Measurements from ENCODE around the gene LDB3. TPM values are rescaled to one million over a fixed set of nuclear protein-coding genes. Genes with fewer than 3 reads are reported as not detected.

Gene LDB3
- total RNA-seq, 3 donors from 2014 or later (not counting 1 experiment from before 2014, with no cell fraction given) = 0.11 to 0.12 TPM; not detected in 1

GRCh38 chr10:86650151-86650550, 18.2 kb upstream of the LDB3 start:
- ATAC-seq (no peak), DNase-seq (no peak)
- Histone ChIP-seq H3K4me1 (ENCODE audit: control insufficient read depth, insufficient read depth, low read length) (no peaks in the 10 kb centered on the region), H3K36me3 (ENCODE audit: control insufficient read depth, insufficient read depth, low read length) (no peaks in the 10 kb centered on the region), H3K9me3 (ENCODE audit: control insufficient read depth, insufficient read depth, low read length) (no peaks in the 10 kb centered on the region), H3K27me3 (ENCODE audit: control insufficient read depth, insufficient read depth, low read length) (no peaks in the 10 kb centered on the region), H3K27ac (ENCODE audit: low read length) (no peak overlapping the region), H3K4me3 (ENCODE audit: low read length) (no peak overlapping the region)
- TF ChIP-seq CTCF (IDR thresholded peaks at IDR 0.05) = no peak
- H3K4me3 Mint-ChIP-seq = no peak overlapping the region
- H3K9me3 Mint-ChIP-seq = no peaks in the 10 kb centered on the region
- H3K27ac Mint-ChIP-seq = no peak overlapping the region
- intact Hi-C loops (cut with micrococcal nuclease) = no loop called here
- 87% methylated on average over 8 of the region's 8 CpGs for WGBS (ENCODE audit: insufficient coverage)
- no peaks in the 10 kb centered on the region for H3K36me3 Mint-ChIP-seq
- H3K27me3 Mint-ChIP-seq (ENCODE audit: low read depth in 2 of 2) = no peaks in the 10 kb centered on the region
- no peaks in the 10 kb centered on the region for H3K4me1 Mint-ChIP-seq

DNA sequence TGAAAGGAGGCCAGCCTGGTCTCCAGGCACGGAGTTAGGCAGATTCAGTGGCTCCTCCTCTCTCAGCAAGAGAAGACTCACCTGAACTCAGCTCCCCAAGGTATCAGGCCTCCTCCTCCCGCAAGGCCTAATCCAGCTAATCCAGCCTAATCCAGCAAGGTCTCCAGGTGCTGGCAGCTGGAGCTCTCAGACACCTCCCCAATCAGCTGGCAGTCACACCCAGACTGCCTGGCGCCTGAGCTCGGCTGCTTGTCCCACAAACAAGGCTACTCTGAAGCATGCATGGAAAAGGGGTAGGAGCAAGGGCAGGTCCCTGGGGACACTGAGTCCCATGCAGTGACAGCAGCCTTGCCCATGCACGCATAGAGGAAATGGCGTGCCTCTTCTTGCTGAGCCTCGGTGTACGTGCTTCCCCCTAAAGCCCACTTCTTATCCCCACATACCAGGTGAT, 17.3 kb upstream of the LDB3 start:
- H3K4me1 Mint-ChIP-seq = no peaks in the 10 kb centered on the region
- Histone ChIP-seq H3K27ac (ENCODE audit: low read length) (no peak overlapping the region), H3K4me1 (ENCODE audit: control insufficient read depth, insufficient read depth, low read length) (no peaks in the 10 kb centered on the region), H3K36me3 (ENCODE audit: control insufficient read depth, insufficient read depth, low read length) (no peaks in the 10 kb centered on the region), H3K4me3 (ENCODE audit: low read length) (no peak overlapping the region), H3K9me3 (ENCODE audit: control insufficient read depth, insufficient read depth, low read length) (no peaks in the 10 kb centered on the region), H3K27me3 (ENCODE audit: control insufficient read depth, insufficient read depth, low read length) (no peaks in the 10 kb centered on the region)
- intact Hi-C loops (cut with micrococcal nuclease) = no loop called here
- no peaks in the 10 kb centered on the region for H3K27me3 Mint-ChIP-seq (ENCODE audit: low read depth in 2 of 2)
- DNase-seq (peak in 1 of 2 donors; percentile 4), ATAC-seq (no peak)
- no peak overlapping the region for H3K4me3 Mint-ChIP-seq
- no peaks in the 10 kb centered on the region for H3K9me3 Mint-ChIP-seq
- TF ChIP-seq CTCF (IDR thresholded peaks at IDR 0.05) = no peak
- 91% methylated on average over 8 of the region's 8 CpGs for WGBS (ENCODE audit: insufficient coverage)
- no peaks in the 10 kb centered on the region for H3K36me3 Mint-ChIP-seq
- no peak overlapping the region for H3K27ac Mint-ChIP-seq

- intact Hi-C loops (cut with micrococcal nuclease) = no loop called here
- no peaks in the 10 kb centered on the region for H3K27me3 Mint-ChIP-seq (ENCODE audit: low read depth in 2 of 2)
- TF ChIP-seq CTCF (IDR thresholded peaks at IDR 0.05) = no peak
- H3K4me3 ChIP-seq (ENCODE audit: low read length) = no peak overlapping the region
- WGBS (ENCODE audit: insufficient coverage) = 90% methylated on average over 16 of the region's 16 CpGs
- H3K9me3 Mint-ChIP-seq = no peaks in the 10 kb centered on the region
- H3K27ac ChIP-seq (ENCODE audit: low read length) = no peak overlapping the region
- no peaks in the 10 kb centered on the region for H3K36me3 Mint-ChIP-seq
- H3K9me3 ChIP-seq (ENCODE audit: control insufficient read depth, insufficient read depth, low read length) = no peaks in the 10 kb centered on the region
- H3K36me3 ChIP-seq (ENCODE audit: control insufficient read depth, insufficient read depth, low read length) = no peaks in the 10 kb centered on the region
- DNase-seq = no peak
- no peak for ATAC-seq
- H3K4me1 Mint-ChIP-seq = no peaks in the 10 kb centered on the region
- no peaks in the 10 kb centered on the region for H3K4me1 ChIP-seq (ENCODE audit: control insufficient read depth, insufficient read depth, low read length)
- H3K27me3 ChIP-seq (ENCODE audit: control insufficient read depth, insufficient read depth, low read length) = no peaks in the 10 kb centered on the region
- H3K4me3 Mint-ChIP-seq = no peak overlapping the region
- H3K27ac Mint-ChIP-seq = no peak overlapping the region
Observed at GRCh38 chr10:86651631-86652331, 16.5 kb upstream of the LDB3 start.

All from natural killer cell (primary cell).